HCT116 (cell line): ENCODE results near the gene WDR17. TPM values are rescaled to one million over a fixed set of nuclear protein-coding genes. Genes with fewer than 3 reads are reported as not detected.

Experiments
- ATAC-seq: fragments of 200-7000 bp; cut with Tn5 transposase; 2 replicates; pipeline ENCODE4 v1.9.1; 2020; ENCODE audit warnings: mild to moderate bottlenecking, moderate library complexity
- BruUV-seq: library from RNA; stranded (reverse); fragments of 400-500 nt; replicated peaks from 2 replicates; lab custom pipeline; 2021; lab: Mats Ljungman, UMichigan
- CTCF ChIA-PET: fragments of 300-600 bp; sonication (Branson Sonifier 250); formaldehyde crosslinking; loops from one replicate; lab custom pipeline; 2021; ENCODE audit warnings: antibody characterized with exemption; lab: Charles Lee
- POLR2A ChIA-PET: fragments of 300-600, 350-600 bp; sonication (Branson Sonifier 250); formaldehyde crosslinking; loops from one replicate; lab custom pipeline; 2021; ENCODE audit warnings: antibody characterized with exemption; lab: Charles Lee
- RAD21 ChIA-PET, 2 experiments: fragments of 300-600 bp; sonication (Branson Sonifier 250); formaldehyde crosslinking; loops; one replicate each; lab custom pipeline; 2023; ENCODE audit warnings: low total read pairs in 2 of 2; ENCODE audit not compliant: uncharacterized antibody in 2 of 2, unreplicated experiment in 2 of 2, low non-redundant PET in 1 of 2; lab: Charles Lee
- DNase-seq: peaks from one replicate; pipeline ENCODE4 v3.0.0-alpha.2; 2010; ENCODE audit warnings: low read depth, low spot score
- H2AFZ ChIP-seq: fragments of 200-600 bp; shearing (Covaris generic), sonication (generic); 2 replicates; pipeline ENCODE4 v1.6.1; 2017; ENCODE audit warnings: low read depth, mixed run types, mixed read lengths, antibody characterized with exemption, low read length; ENCODE audit not compliant: poor library complexity, severe bottlenecking
- H3K27ac ChIP-seq: 2 replicates; pipeline ENCODE4 v1.5.1; 2012; ENCODE audit warnings: low read depth, low read length
- H3K27me3 ChIP-seq: fragments of 200-600 bp; sonication (generic); 2 replicates; pipeline ENCODE4 v1.6.1; 2016; ENCODE audit warnings: mixed run types, low read length, mixed read lengths; ENCODE audit not compliant: insufficient read depth
- H3K36me3 ChIP-seq, 2 experiments: fragments of 200-500 bp in 1 of 2; fragments of 200-600 bp in 1 of 2; sonication (Bioruptor generic) in 1 of 2; sonication (generic) in 1 of 2; 2 replicates each; pipeline versions ENCODE4 v1.5.1 to v1.6.1; 2014 to 2016; ENCODE audit warnings: low read length in 2 of 2, inconsistent platforms in 1 of 2, mixed read lengths in 1 of 2, mixed run types in 1 of 2; ENCODE audit not compliant: insufficient read depth in 2 of 2, control insufficient read depth in 1 of 2
- H3K4me1 ChIP-seq, 2 experiments: fragments of 200-600 bp in 1 of 2; sonication (generic) in 1 of 2; 2 replicates each; pipeline versions ENCODE4 v1.5.1 to v1.6.1; 2012 to 2017; ENCODE audit warnings: low read length in 2 of 2, inconsistent platforms in 1 of 2, mild to moderate bottlenecking in 1 of 2, mixed read lengths in 1 of 2, mixed run types in 1 of 2, moderate library complexity in 1 of 2; ENCODE audit not compliant: insufficient read depth in 2 of 2, control insufficient read depth in 1 of 2
- H3K4me2 ChIP-seq: fragments of 200-600 bp; sonication (generic); 2 replicates; pipeline ENCODE4 v1.6.1; 2017; ENCODE audit warnings: mixed run types, low read length, mixed read lengths
- H3K4me3 ChIP-seq, 2 experiments: fragments of 200-600 bp in 1 of 2; sonication (generic) in 1 of 2; replicated peaks in 1 of 2; 2 replicates each; pipeline ENCODE4 v1.5.1; 2011 to 2016; ENCODE audit warnings: low read length in 2 of 2, control low read depth in 1 of 2, low read depth in 1 of 2, mild to moderate bottlenecking in 1 of 2, mixed read lengths in 1 of 2, mixed run types in 1 of 2
- H3K79me2 ChIP-seq: fragments of 200-600 bp; sonication (generic); 2 replicates; pipeline ENCODE4 v1.6.1; 2017; ENCODE audit warnings: mild to moderate bottlenecking, mixed run types, low read length, moderate library complexity, mixed read lengths; ENCODE audit not compliant: insufficient read depth
- H3K9ac ChIP-seq: fragments of 200-600 bp; sonication (generic); 2 replicates; pipeline ENCODE4 v1.6.1; 2016; ENCODE audit warnings: low read length, mixed read lengths
- H3K9me2 ChIP-seq: fragments of 200-600 bp; sonication (generic), shearing (Covaris generic); 2 replicates; pipeline ENCODE4 v1.6.1; 2017; ENCODE audit warnings: mixed run types, mild to moderate bottlenecking, moderate library complexity; ENCODE audit not compliant: insufficient read depth
- H3K9me3 ChIP-seq, 2 experiments: fragments of 200-500 bp in 1 of 2; fragments of 200-600 bp in 1 of 2; sonication (Bioruptor generic) in 1 of 2; sonication (generic) in 1 of 2; 2 replicates each; pipeline ENCODE4 v1.6.1; 2014 to 2017; ENCODE audit warnings: low read length in 2 of 2, mixed read lengths in 2 of 2, inconsistent platforms in 1 of 2, low read depth in 1 of 2, mild to moderate bottlenecking in 1 of 2, mixed run types in 1 of 2, moderate library complexity in 1 of 2; ENCODE audit not compliant: control insufficient read depth in 1 of 2, insufficient read depth in 1 of 2
- H4K20me1 ChIP-seq: fragments of 200-600 bp; sonication (generic), shearing (Covaris generic); 2 replicates; pipeline ENCODE4 v1.6.1; 2017; ENCODE audit warnings: mixed run types, mild to moderate bottlenecking, moderate library complexity; ENCODE audit not compliant: insufficient read depth
- CBX3 ChIP-seq: IDR thresholded peaks from 2 replicates; pipeline ENCODE4 v1.6.1; 2012; ENCODE audit warnings: low read depth
- EGR1 ChIP-seq: IDR thresholded peaks from 2 replicates; pipeline ENCODE4 v1.6.1; 2012; ENCODE audit warnings: low read depth
- ELF1 ChIP-seq: IDR thresholded peaks from 2 replicates; pipeline ENCODE4 v1.6.1; 2012; ENCODE audit warnings: low read depth, borderline replicate concordance
- EZH2phosphoT487 ChIP-seq: fragments of 200-600 bp; IDR thresholded peaks from 2 replicates; pipeline ENCODE4 v1.6.1; 2018; ENCODE audit warnings: antibody characterized with exemption, borderline replicate concordance
- POLR2A ChIP-seq: IDR thresholded peaks from 2 replicates; pipeline ENCODE4 v1.7.0; 2011; ENCODE audit warnings: borderline replicate concordance; ENCODE audit not compliant: insufficient read depth, insufficient read length; ENCODE audit errors: extremely low read depth
- RAD21 ChIP-seq: IDR thresholded peaks from 2 replicates; pipeline ENCODE4 v1.6.1; 2012; ENCODE audit warnings: low read depth, mild to moderate bottlenecking
- SIN3A ChIP-seq: IDR thresholded peaks from 2 replicates; pipeline ENCODE4 v1.6.1; 2012; ENCODE audit warnings: low read depth
- SP1 ChIP-seq: IDR thresholded peaks from 2 replicates; pipeline ENCODE4 v1.6.1; 2012; ENCODE audit warnings: low read depth
- YY1 ChIP-seq: IDR thresholded peaks from 2 replicates; pipeline ENCODE4 v1.6.1; 2011; ENCODE audit warnings: low read length, low read depth, moderate library complexity, mild to moderate bottlenecking; ENCODE audit not compliant: insufficient replicate concordance; ENCODE audit errors: extremely low read depth
- ZFX ChIP-seq: fragments of 450-650 bp; IDR thresholded peaks from 2 replicates; pipeline ENCODE4 v1.6.1; 2017
- ZNF274 ChIP-seq: fragments of 200-500 bp; sonication (Bioruptor generic); IDR thresholded peaks from 2 replicates; pipeline ENCODE4 v1.6.1; 2014; ENCODE audit warnings: mild to moderate bottlenecking, low read depth, low read length, inconsistent platforms
- intact Hi-C: fragments of 100-400 bp; cut with micrococcal nuclease; formaldehyde crosslinking; loops from 2 replicates; pipeline ENCODE4 v1.10.0; 2022
- total RNA-seq: library from RNA; stranded (reverse); gene quantifications from one replicate; pipeline ENCODE4 v1.2.1, GENCODE V29; 2021; ENCODE audit not compliant: unreplicated experiment
- TF ChIP-seq, protein P1 (sequence below): IDR thresholded peaks from 2 replicates; pipeline ENCODE4 v1.6.1; 2012
- TF ChIP-seq, protein P2 (sequence below): IDR thresholded peaks from 2 replicates; pipeline ENCODE4 v1.6.1; 2011; ENCODE audit warnings: mild to moderate bottlenecking, low read length, moderate library complexity; ENCODE audit not compliant: insufficient replicate concordance; ENCODE audit errors: extremely low read depth
- TF ChIP-seq, protein P3 (sequence below), 3 experiments: fragments of 200-600 bp in 1 of 3; sonication (generic) in 1 of 3; IDR thresholded peaks in 2 of 3; conservative IDR thresholded peaks in 1 of 3; 2 replicates each; pipeline ENCODE4 v1.5.1; 2012 to 2017; ENCODE audit warnings: low read depth in 2 of 3, low read length in 2 of 3, antibody characterized with exemption in 1 of 3, borderline replicate concordance in 1 of 3, control low read depth in 1 of 3, mild to moderate bottlenecking in 1 of 3, mixed read lengths in 1 of 3, mixed run types in 1 of 3, moderate library complexity in 1 of 3; ENCODE audit not compliant: insufficient read depth in 1 of 3
- TF ChIP-seq, protein P4 (sequence below): IDR thresholded peaks from 2 replicates; pipeline ENCODE4 v1.6.1; 2012
- TF ChIP-seq, protein P5 (sequence below): IDR thresholded peaks from 2 replicates; pipeline ENCODE4 v1.6.1; 2012; ENCODE audit warnings: low read depth

The WDR17 gene
- total RNA-seq, 1 experiment from 2014 or later, result 0.20 TPM

DNA sequence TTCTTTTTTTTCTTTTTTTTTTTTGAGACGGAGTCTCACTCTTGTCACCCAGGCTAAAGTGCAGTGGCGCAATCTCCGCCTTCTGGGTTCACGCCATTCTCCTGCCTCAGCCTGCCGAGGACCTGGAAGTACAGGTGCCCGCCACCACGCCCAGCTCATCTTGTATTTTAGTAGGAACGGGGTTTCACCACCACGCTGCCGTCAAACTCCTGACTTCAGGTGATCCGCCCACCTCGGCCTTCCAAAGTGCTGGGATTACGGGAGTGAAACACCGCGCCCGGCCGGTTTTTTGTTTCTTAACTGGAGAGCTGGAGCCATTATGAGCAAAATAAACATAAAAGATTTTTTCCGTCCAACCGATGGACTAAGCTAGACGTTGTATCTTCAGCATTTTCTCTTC lies 1.9 kb upstream of the WDR17 start (continued):
- TF ChIP-seq, protein P1, sequence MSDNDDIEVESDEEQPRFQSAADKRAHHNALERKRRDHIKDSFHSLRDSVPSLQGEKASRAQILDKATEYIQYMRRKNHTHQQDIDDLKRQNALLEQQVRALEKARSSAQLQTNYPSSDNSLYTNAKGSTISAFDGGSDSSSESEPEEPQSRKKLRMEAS, result no peak
- no peak for TF ChIP-seq RAD21
- TF ChIP-seq, protein P2, sequence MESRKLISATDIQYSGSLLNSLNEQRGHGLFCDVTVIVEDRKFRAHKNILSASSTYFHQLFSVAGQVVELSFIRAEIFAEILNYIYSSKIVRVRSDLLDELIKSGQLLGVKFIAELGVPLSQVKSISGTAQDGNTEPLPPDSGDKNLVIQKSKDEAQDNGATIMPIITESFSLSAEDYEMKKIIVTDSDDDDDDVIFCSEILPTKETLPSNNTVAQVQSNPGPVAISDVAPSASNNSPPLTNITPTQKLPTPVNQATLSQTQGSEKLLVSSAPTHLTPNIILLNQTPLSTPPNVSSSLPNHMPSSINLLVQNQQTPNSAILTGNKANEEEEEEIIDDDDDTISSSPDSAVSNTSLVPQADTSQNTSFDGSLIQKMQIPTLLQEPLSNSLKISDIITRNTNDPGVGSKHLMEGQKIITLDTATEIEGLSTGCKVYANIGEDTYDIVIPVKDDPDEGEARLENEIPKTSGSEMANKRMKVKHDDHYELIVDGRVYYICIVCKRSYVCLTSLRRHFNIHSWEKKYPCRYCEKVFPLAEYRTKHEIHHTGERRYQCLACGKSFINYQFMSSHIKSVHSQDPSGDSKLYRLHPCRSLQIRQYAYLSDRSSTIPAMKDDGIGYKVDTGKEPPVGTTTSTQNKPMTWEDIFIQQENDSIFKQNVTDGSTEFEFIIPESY, result no peak

DNA sequence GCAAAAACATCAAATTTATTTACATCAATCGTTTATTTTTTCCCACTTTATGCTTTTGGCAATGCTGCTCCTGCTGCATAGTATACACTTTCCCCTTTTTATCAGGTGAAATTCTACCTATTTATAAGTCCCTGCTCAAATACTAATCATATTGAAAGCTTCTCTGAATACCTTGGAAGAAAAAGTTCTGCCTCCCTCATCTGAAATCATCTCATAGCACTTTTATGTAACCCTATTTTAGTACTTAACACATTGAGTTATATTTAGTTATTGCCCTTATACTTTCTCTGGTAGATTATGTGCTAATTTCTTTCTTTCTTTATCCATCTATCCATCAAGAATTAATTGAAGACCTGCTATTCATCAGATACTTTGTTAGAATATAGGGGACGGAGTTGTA lies 1.1 kb upstream of the WDR17 start:
- ChIA-PET CTCF (no interaction called here), RAD21 (no interaction called here), POLR2A (no interaction called here)
- intact Hi-C loops, result no loop called here
- no peaks in the 10 kb centered on the region for H3K27me3 ChIP-seq
- no peaks in the 10 kb centered on the region for H3K4me1 ChIP-seq
- H3K79me2 ChIP-seq, result no peaks in the 10 kb centered on the region
- ATAC-seq (no peak), DNase-seq (no peak)
- no peaks in the 10 kb centered on the region for H3K9me2 ChIP-seq
- H3K36me3 ChIP-seq, result no peaks in the 10 kb centered on the region
- H3K9ac ChIP-seq, result no peak overlapping the region
- no peaks in the 10 kb centered on the region for H4K20me1 ChIP-seq
- H3K27ac ChIP-seq, result no peak overlapping the region
- no peak overlapping the region for H3K4me2 ChIP-seq
- no peak overlapping the region for H2AFZ ChIP-seq
- BruUV-seq, result no TSS peak
- no peak overlapping the region for H3K4me3 ChIP-seq
- H3K9me3 ChIP-seq, result no peaks in the 10 kb centered on the region
- TF ChIP-seq SIN3A (no peak), EZH2phosphoT487 (no peak), ZFX (no peak), ZNF274 (no peak), SP1 (no peak), POLR2A (no peak), CBX3 (no peak), YY1 (no peak), ELF1 (no peak), EGR1 (no peak)
- TF ChIP-seq, protein P3, sequence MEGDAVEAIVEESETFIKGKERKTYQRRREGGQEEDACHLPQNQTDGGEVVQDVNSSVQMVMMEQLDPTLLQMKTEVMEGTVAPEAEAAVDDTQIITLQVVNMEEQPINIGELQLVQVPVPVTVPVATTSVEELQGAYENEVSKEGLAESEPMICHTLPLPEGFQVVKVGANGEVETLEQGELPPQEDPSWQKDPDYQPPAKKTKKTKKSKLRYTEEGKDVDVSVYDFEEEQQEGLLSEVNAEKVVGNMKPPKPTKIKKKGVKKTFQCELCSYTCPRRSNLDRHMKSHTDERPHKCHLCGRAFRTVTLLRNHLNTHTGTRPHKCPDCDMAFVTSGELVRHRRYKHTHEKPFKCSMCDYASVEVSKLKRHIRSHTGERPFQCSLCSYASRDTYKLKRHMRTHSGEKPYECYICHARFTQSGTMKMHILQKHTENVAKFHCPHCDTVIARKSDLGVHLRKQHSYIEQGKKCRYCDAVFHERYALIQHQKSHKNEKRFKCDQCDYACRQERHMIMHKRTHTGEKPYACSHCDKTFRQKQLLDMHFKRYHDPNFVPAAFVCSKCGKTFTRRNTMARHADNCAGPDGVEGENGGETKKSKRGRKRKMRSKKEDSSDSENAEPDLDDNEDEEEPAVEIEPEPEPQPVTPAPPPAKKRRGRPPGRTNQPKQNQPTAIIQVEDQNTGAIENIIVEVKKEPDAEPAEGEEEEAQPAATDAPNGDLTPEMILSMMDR (IDR thresholded peaks at IDR 0.05 in 2 of 3, conservative IDR thresholded peaks at IDR 0.05 in 1 of 3; ENCODE audit: borderline replicate concordance in 1 of 3, insufficient read depth in 1 of 3, low read depth in 2 of 3, low read length in 2 of 3), result no peak
- TF ChIP-seq, protein P4, sequence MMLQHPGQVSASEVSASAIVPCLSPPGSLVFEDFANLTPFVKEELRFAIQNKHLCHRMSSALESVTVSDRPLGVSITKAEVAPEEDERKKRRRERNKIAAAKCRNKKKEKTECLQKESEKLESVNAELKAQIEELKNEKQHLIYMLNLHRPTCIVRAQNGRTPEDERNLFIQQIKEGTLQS, result no peak
- TF ChIP-seq, protein P5, sequence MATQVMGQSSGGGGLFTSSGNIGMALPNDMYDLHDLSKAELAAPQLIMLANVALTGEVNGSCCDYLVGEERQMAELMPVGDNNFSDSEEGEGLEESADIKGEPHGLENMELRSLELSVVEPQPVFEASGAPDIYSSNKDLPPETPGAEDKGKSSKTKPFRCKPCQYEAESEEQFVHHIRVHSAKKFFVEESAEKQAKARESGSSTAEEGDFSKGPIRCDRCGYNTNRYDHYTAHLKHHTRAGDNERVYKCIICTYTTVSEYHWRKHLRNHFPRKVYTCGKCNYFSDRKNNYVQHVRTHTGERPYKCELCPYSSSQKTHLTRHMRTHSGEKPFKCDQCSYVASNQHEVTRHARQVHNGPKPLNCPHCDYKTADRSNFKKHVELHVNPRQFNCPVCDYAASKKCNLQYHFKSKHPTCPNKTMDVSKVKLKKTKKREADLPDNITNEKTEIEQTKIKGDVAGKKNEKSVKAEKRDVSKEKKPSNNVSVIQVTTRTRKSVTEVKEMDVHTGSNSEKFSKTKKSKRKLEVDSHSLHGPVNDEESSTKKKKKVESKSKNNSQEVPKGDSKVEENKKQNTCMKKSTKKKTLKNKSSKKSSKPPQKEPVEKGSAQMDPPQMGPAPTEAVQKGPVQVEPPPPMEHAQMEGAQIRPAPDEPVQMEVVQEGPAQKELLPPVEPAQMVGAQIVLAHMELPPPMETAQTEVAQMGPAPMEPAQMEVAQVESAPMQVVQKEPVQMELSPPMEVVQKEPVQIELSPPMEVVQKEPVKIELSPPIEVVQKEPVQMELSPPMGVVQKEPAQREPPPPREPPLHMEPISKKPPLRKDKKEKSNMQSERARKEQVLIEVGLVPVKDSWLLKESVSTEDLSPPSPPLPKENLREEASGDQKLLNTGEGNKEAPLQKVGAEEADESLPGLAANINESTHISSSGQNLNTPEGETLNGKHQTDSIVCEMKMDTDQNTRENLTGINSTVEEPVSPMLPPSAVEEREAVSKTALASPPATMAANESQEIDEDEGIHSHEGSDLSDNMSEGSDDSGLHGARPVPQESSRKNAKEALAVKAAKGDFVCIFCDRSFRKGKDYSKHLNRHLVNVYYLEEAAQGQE, result no peak
- TF ChIP-seq, protein P1, result no peak
